ENCODE measurements around the gene GRK3.
"Not testable (repeated sequence)": the region's sequence is repeated elsewhere in the genome, so short reads cannot be mapped to it uniquely, and the experiment has no call there.

Gene GRK3

DNA sequence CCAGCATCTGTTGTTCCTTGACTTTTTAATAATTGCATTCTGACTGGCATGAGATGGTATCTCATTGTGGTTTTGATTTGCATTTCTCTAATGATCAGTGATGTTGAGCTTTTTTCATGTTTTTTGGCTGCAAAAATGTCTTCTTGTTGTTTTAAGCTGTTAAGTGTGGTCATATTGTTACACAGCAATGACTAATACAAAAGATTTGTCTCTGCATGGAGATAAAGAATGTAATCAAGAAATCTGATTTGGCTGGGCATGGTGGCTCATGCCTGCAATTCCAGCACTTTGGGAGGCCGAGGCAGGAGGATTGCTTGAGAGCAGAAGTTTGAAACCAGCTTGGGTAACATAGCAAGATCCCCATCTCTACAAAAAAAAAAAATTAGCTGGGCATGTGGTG, 12.1 kb upstream of the GRK3 start:
- DNase-seq = not testable (repeated sequence)

DNA sequence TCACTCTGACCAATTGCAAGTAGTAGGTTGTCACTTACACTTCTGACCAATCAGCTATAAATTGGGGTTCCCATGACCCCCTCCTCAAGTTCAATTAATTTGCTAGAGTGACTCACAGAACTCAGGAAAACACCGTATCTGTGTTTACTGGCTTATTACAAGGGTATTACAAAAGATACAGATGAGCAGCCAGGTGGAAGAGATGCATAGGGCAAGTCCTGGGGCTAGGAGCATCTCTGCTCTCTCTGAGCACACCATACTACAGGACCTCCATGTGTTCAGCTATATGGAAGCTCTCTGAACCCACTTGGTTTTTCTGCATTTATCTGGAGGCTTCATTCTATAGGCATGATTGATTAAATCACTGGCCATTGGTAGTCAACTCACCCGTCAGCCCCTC, 11.3 kb upstream of the GRK3 start:
- DNase-seq = no peak

GRCh38 chr22:25554238-25554671, 10.2 kb upstream of the GRK3 start:
- DNase-seq = no peak

GRCh38 chr22:25554689-25555088, 9.8 kb upstream of the GRK3 start:
- no peak for DNase-seq

- DNase-seq = no peak
These were observed 8.9 kb upstream of the GRK3 start for GRCh38 chr22:25555586-25555985.

DNA sequence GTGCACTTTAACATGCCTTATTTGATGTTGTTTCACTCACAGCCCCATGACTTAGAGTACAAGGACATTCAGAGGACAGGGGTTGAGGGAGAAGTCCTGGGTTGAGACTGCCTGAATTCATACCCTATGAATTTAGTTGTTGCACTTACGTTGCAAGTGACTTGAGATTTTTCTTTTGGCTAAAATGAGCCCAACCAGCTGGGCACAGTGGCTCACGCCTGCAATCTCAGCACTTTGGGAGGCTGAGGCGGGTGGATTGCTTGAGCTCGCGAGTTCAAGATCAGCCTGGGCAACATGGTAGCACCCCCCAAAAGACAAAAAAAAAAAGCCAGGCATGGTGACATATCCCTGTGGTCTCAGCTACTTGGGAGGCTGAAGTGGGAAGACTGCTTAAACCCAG, 7.3 kb upstream of the GRK3 start:
- DNase-seq = no peak

GRCh38 chr22:25558341-25558740, 6.1 kb upstream of the GRK3 start:
- no peak for DNase-seq

DNA sequence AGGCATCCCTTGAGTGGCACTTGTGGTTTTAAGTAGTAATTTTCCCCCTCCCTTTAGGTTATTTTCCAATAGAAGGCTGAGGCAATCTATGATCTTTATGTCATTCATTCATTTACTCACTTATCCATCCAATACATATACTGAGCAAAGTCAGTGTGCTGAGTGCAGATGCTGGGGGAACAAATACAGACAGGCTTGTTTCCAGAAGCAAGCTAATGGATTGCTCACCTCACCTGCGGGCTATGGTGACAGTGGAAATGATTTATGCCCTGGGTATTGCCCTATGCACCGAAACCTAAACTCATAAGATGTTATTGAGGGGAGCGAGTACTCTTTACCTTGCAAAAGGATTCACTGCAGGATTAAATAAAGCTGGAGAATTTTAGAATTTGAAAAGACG, 4.6 kb upstream of the GRK3 start:
- DNase-seq = not testable (repeated sequence)

DNA sequence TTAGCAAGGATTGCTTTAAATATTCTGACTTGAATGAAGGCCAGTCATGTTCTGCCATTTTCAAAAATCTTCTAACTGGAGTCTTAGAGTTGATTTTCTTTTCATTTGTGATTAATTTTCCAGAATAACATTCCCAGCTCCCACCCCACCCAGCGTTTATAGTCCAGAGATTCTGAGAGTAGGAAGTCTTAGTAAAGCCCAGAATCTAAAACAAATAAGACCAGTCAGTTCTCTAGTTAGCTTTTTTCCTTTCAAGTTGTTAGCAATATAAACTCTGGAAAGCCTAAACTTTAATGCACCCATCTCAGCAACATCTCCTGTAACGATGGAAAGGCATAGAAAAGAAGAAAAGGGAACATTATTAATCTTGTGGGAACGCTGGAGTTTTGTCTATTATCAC, 3.3 kb upstream of the GRK3 start:
- DNase-seq = not testable (repeated sequence)

GRCh38 chr22:25561927-25562326, 2.5 kb upstream of the GRK3 start:
- DNase-seq = not testable (repeated sequence)

- DNase-seq = not testable (repeated sequence)
These were observed 1.3 kb upstream of the GRK3 start for GRCh38 chr22:25562966-25563760.

DNA sequence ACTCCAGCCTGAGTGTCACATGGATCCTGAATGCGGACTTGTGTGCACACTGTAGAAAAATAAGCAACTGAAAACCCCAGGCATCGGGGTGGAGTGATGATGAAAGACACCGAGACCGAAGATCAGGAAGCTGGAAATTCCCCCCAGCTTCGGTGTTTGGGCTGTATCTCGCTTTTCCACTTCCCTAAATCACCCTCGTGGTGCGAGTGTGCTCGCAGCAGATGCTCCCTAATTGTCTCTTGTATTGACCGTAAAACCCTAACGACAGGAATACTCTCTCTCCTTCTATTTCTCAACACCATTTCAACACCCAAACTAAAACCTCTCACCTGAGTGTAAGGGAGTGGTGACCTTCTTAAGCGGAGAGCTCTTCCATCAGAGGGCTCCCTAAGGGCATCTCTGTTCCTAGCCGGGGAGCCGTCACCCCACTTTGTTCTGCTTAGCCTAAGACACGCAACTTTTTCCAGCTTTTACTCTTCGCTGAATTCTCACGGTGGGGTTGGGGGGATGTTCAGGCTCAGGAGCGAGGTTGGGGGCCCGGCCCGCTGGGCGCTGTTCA, 635 bp upstream of the GRK3 start:
- DNase-seq = peak; percentile 2 to 27

- peak; percentile 22 to 27 for DNase-seq
These were observed 653 bp downstream of the GRK3 start for GRCh38 chr22:25564979-25565677.

- DNase-seq = no peak
These were observed 1.9 kb downstream of the GRK3 start for GRCh38 chr22:25566186-25566897.

- no peak for DNase-seq
These were observed 2.4 kb downstream of the GRK3 start for GRCh38 chr22:25566898-25567235.

GRCh38 chr22:25567251-25567675, 2.8 kb downstream of the GRK3 start:
- DNase-seq = no peak

DNA sequence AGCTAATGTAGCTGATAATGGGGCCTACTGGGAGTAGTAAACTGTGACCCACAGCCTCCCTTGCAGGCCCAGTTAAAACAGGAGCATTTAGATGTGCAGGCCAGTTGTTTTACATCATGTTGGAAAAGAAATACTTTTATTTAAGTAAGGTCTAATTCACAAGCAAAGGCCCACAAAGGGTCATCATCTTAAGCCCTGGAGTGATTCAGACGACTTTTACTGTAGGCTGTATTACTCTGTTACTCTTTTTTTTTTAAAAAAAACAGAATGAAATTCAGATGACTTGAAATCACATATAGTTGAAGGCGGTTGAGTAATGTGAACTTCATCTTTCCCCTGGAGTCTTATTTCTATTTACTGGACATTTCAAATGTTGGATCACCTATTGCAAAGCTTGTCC, 3.6 kb downstream of the GRK3 start:
- not testable (repeated sequence) for DNase-seq

GRCh38 chr22:25569361-25569760, 4.9 kb downstream of the GRK3 start:
- DNase-seq = no peak

GRCh38 chr22:25569983-25570382, 5.5 kb downstream of the GRK3 start:
- DNase-seq = no peak

GRCh38 chr22:25570486-25570885, 6.0 kb downstream of the GRK3 start:
- DNase-seq = no peak

- not testable (repeated sequence) for DNase-seq
These were observed 7.7 kb downstream of the GRK3 start for GRCh38 chr22:25571969-25572707.

DNA sequence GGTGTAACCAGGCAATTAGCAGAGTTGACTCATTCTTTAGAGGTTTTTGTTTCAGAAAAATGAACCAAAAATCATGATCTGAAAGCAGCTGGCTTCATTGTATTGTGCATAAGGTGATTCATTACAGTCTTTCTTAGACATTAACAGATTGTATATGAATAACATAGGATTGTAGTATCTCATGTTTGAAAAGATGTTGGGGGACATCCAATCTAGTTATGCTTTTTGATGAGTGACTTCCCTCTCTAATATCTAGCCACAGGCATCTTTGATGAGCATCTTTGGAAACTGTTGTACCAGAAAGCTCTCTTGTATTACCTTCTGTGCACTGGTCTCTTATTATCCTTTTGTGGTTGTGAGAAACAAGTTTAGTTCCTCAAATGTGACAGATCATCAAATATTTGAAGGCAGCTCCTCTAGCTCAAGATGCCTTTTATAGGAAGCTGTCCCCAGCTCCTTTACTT, 8.3 kb downstream of the GRK3 start:
- no peak for DNase-seq

DNA sequence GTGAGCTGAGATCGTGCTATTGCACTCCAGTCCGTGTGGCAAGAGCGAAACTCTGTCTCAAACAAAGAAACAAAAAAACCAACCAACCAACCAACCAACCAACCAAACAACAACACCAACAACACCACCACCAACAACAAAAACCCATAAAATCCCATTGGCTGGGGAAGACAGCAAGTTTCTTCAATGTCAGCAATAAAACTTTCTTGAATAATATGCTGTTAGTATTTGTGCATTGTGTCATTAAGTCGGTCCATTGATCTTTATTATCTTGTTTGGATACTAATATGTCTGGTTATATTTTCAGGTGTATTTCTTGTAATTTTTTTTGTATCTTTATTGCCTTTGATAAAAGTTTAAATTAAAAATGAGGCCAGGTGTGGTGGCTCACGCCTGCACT, 9.4 kb downstream of the GRK3 start:
- DNase-seq = no peak

All from activated CD4-positive, alpha-beta T cell treated with anti-CD3 and anti-CD28 coated beads, Interleukin-2, amount 50 U/mL, for 48 hours (primary cell).